HG03095 (cell line): ENCODE results near the gene ATP2B3.

Experiments
- ATAC-seq: cut with Tn5 transposase; IDR thresholded peaks from one replicate; pipeline ENCODE4 v1.9.1; 2021; ENCODE audit warnings: moderate library complexity; ENCODE audit not compliant: unreplicated experiment

Gene ATP2B3

DNA sequence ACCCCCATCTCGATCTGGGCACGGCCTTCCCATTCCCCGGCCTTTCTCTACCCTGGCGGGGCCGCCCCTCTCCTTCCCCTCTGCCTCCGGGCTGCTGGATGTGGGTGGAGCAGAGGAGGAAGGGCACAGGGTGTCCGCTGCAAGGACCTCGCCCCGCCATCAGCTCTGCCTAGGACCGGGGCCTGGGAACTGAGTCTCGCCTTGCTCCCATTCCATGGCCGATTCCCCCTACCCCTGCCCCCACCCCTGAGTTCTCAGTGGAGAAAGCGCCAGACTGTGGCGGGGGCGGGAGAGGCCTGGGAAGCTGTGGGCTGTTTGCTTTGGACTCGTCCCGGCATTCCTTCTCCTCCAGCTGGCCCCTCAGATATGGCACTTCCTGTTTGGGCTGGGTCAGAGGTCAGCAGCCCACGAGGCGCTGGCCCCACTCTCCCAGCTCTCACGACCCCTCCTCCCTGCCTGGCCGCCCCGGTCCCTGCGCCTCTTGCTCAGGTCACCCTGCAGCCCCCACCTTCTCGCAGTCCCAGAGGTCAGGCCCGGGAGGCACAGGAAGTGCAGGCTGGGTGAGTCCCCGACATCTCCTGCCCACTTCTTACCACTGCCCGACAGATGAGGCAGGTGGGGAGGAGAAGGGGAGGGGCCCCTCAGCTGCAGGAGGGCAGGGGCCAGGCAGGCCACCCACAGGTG lies 29.1 kb upstream of the ATP2B3 start:
- ATAC-seq: no peak

DNA sequence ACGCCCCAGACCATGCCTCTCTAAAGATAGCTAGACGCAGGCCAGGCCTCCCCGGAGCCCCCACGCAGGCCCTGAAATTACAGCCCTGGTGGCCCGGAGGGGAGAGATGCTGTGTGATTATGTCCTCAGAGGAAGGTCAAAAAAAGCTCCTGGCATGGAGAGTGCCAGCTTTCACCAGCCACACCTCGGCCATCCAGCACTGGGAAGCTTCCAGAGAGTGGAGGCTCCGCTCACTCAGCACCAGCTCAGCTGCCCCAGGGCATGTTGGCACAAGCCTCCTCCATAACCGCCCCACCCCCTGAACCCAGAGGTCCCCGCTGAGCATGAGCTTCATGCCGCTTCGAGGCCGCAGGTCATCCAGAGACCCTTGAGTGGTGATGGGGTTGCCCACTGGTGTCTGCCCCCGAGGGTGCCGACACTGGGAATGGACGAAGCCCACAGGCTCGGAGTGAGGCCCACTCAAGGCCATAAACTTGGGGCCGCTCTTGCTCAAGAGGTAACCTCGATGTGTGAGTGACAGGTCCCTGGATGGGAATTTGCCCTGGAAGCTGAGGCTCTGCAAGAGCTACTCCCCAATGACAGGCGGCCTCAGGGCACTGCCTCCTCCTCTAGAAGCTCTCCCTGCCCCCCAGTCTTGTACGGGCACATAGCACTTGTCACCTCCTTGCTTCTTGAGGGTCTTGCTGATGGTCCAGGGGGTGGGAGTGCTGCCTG lies 27.1 kb upstream of the ATP2B3 start:
- no peak for ATAC-seq

DNA sequence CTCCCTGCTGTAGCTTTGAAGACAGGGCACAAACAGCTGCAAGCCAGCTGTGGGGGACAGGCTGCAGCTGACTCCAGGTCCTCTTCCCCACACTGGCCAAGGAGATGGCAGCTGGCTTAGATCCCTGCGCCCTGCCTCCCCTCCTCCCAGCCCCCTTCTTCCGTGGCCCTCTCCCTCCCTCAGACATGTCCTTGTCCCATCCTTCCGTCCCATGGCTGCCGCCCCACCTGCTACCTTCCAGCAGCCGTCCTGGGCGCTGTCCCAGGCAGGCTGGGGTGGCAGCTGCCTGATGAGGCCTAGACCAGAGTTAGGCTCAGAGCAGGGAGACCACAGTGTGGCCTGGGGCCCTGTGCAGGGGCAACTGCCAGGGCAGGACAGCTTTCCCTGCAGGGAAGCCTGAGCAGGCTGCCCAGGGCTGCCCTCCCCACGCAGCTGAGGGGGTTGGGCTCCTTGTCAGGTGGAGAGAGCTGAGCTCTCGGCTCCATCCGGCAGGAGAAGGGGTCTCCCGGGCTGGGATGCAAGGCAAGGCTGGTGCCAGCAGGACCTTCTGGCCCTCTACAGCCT lies 26.0 kb upstream of the ATP2B3 start:
- no peak for ATAC-seq

DNA sequence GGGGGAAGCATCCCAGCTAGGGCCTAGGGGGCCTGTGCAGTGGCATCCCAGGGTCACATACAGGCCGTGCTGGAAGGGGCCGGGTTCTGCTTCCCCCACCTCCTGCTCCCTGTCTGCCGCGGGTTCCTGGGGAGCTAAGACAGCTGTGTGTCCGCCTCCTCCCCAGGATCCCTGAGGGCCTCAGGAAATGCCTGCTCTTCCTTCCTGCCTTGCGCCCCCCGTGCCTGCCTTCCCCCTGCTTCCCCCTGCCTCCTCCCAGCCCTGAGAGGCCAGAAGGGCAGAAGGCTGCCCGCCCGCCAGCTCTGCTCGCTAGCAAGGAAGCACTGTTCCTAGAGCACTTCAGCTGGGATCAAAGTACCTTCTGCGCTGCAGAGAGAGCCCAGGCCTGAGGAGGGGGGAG lies 25.5 kb upstream of the ATP2B3 start:
- no peak for ATAC-seq

DNA sequence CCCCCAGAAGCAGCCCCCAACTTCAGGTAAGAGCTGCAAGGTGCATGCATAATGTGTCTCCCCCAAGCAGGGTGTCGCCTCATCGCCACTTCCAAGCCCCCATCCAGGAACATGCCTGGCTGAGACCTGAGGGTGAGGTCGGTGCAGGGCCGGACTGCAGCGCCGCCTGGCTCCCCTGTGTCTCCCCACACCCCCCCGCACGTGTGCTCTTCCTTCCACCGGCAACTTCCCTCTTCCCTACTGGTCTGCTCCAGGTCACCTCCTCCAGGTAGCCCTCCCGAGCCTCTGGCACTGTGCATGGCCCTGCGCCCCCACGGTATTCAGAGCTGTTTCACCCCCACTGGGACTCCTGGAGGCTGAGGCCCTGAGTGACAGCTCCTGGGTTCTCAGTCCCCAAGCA lies 24.9 kb upstream of the ATP2B3 start:
- ATAC-seq: no peak

DNA sequence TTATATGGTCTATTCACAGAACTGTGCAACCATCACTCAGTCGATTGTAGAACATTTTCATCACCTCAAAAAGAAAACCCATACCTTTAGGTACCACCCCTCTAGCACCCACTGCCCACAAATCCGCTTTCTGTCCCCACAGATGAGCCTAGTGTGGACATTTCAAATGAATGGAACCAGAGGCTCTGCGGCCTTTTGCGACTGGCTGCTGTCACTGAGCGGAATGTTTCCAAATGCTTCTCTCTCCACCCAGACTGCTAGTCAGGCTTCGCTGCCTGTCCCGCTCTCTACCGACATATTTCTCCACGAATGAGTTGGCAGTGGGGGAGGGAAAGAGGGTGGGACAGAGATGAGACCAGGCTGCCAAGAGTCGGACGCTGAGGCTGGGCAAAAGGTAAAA lies 24.4 kb upstream of the ATP2B3 start:
- ATAC-seq: no peak

DNA sequence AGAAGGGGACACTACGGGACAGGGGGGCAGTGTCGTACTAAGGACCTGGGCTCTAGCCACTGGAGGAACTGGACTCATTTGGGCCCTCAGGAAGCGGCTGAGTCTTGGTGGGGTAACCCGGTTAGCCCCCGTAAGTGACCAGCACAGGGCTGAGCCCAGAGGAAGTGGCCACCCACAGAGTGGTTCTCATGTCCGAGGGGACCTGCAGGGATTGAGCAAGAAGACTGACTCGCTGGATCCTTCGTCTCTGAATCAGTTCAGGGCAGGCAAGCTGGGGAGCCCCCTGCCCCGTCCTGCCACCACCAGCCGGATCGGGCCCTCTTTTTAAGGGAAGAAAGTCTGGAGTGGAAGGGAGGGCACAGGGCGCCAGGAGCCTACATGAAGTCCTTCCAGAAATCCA lies 23.4 kb upstream of the ATP2B3 start:
- no peak for ATAC-seq

DNA sequence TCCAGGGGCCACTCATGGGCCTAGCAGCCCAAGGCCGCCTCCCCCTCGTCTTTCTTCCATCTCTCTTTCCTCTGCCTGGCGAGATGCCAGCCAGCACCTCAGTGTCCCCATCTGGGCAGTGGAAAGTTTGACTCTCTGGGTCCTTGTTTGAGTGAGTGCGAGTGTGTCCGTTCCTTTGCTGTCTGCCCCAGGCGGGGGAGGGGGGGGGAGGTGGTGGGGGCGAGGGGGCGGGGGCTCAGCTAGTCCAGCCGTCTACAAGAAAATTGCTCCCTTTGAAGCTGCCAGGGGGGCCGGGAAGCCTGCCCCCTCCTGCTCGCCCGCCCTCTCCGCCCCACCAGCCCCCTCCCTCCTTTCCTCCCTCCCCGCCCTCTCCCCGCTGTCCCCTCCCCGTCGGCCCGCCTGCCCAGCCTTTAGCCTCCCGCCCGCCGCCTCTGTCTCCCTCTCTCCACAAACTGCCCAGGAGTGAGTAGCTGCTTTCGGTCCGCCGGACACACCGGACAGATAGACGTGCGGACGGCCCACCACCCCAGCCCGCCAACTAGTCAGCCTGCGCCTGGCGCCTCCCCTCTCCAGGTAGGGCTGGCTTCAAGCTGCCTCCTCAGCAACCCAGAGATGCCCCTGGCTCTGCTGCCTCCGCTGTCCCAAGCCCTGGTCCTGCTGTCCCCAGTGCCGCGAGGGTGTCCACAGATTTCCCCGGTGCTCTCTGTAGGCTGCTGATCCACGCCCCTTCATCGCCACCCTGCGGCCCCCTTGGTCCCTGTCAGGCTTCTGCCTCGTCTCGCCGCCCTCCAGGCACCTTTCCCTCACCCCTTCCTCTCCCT lies 22.7 kb upstream of the ATP2B3 start, which contains the start of gene BGN:
TSS of gene BGN (plus strand) at position 440 of the 821 bp plus-strand sequence. CDS start 9,652 bp downstream, outside the sequence.
- ATAC-seq: no peak

DNA sequence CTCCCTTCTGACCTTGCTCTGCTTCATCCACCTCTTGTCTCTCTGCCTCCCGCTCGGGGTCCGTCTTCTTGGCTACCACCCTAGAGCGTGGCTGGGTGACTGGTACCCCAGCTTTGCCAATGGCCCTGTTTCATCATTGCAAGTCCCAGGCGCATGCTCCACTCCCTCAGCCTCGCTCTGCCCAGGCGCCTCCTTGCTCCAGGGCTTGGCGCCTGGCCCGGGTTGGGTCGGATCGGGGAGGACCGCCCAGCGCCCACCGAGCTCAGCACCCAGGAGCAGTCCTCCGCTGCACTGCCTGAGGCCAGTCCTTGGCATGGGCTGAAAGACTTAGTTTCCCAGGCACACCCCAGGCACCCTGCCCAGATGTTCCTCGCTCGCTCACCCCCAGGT lies 22.1 kb upstream of the ATP2B3 start:
- no peak for ATAC-seq

DNA sequence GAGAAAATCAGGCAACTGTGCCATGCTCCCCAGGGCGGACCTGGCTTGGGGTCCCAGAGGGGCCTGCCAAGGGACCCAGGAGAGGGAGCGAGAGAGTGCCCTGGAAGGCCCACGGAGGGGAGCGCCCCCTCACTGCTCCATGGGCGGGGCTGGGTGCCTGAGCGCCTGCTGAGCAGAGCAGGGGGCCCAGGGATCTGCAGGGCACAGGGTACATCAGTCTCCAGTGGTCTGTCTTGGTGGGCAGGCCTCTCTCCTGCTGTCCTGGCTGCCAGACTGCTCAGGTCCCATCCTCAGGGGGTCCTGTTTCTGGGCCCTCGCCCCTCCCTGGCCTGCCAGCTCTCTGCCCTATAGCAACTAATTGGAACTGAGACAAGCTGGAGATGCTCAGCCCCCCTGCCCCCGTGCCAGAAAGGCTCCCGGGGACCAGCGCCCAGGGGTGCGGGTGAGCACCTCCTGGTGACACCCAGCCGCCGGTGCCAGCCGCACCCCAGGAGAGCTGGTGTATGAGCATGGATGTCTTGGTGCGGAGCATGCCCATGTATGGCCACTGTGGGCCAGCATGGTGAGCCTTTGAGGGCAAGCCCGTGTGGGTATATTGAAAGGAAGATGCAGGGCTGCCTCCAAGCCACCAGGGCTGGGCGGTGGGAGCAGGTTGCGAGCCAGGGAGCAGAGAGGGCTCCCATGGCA lies 21.4 kb upstream of the ATP2B3 start:
- ATAC-seq: no peak

DNA sequence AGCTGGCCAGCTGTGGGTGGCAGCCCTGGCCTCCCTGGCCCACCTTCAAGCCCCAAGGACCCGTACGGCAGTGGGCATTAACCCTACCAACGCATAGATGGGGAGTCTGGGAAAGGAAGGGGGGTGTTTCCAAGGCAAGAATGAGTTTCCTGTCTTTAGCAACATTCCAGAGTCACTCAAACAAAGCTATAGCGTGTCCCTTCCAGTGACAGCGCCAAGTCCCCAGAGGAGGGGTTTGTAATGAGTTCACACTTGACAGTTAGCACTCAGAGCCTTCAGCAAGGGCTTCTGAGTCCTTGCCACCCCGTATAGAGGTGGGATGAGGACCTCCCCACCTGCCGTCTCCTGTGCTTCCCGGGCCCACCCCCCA lies 20.9 kb upstream of the ATP2B3 start:
- no peak for ATAC-seq

DNA sequence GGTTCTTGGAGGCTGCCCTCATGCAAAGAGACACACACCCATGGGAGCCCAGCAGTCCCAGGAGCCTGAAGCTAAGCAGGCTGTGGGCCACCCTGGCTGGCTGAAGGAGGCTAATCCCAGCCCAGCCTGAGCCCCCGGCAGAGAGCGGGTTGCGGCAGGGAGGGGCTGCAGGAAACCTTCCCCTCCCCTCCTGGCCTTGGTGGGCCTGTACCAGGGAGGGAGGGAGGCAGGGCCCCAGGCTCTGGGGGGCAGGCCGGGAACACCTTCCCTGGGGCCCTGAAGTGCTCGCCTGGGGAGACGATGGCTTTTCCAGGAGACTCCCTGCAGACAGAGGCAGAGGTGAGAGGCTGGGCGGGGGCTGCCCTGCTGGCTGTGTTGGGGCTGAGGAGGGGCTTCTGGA lies 19.0 kb upstream of the ATP2B3 start:
- no peak for ATAC-seq

DNA sequence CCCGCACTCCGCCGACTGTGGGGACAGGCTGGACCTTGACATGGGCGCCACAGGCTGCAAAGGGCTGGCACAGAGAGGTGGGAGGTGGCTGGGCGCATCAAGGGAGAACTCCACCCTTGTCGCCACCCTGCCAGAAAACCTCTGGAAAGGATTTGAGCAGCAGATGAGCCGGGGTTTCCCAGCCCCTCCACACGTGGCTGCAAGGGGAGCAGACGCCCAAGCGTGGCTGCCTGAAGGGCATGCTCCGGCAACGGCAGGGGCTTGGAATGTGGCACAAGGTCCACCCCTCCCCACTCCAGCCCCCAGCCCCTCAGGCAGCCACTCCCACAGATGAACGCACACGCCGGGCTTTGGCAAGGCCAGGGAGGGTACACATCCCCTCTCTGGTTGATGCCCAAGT lies 18.1 kb upstream of the ATP2B3 start:
- ATAC-seq: no peak

DNA sequence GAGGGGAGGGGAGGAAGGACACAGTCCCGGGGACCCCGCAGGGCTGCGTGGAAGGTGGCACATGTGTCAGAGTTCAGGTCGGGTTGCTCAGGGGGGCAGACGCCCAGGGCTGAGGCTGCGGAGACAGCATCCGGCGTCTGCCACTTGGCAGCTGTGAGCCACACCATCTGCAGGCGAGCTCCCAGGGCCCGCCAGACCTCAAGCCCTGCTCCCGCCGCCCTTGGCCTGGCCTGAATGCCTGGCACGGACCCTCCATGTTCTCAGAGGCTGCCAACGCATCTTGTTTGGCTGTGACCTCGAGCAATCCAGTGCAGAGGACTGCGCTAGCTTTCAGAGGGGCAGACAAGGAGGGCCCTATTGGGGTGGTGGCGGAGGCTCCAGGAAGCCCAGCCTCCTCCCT lies 17.6 kb upstream of the ATP2B3 start:
- no peak for ATAC-seq

DNA sequence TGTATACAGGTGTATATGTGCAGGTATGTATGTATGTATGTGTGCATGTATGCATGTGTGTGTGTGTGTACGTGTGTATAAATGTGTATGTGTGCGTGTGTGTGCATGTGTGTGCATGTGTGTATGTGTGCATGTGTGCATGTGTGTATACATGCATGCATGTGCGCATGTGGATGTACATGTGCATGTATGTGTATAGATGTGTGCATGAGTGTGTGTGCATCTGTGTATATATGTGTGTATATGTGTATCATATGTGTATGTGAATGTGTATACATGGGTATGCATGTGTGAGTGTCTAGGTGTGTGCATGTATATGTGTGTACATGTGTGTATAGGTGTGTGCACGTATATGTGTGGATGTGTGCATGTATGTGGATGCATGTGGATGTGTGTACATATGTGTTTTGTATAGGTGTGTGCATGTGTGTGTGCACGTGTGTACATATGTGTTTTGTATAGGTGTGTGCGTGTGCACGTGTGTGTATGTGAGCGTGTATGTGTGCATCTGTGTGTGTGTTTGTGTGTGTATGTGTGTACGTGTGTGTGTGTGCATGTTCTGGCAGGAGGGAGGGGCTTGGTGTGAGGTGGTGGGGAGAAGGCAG lies 16.7 kb upstream of the ATP2B3 start:
- ATAC-seq: no peak

DNA sequence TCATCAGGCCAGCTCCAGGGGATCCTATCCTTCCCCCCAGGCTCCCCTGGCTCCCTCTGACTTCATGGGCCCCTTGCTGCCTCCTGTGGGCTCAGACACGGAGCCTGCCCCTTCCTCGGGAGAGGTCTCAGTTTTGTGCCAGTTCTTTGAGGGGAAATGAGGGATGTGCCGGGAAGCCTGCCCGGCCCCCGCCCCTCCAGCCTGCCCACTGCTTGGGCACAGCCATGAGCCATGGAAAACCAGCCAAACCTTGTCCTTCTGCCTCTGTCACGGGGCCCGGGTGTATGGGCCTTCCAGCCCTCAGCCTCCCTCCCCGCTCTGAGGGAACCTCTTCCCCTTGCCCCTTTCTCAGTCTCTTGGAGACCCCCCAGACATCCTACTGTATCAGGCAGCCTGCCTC lies 15.9 kb upstream of the ATP2B3 start:
- ATAC-seq: no peak

DNA sequence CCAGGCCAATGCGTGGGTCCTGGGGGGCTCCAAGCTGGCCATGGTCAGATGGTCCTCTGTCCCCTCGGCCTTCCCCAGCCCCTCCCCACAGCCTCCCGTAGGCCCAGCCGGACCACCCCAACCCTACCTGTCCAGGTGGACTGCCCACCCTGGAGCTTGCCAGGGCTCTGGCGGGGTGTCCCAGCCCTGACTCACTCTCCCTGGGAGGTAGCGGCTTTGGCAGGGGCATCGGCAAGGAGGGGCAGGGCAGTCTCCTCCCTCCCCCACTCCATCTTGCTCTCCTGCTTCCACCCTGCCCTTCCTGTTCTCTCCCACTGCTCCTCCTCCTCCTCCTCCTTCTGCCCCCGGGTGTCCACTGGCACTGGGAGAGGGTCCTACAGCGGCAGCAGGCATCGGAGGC lies 15.3 kb upstream of the ATP2B3 start:
- ATAC-seq: no peak

DNA sequence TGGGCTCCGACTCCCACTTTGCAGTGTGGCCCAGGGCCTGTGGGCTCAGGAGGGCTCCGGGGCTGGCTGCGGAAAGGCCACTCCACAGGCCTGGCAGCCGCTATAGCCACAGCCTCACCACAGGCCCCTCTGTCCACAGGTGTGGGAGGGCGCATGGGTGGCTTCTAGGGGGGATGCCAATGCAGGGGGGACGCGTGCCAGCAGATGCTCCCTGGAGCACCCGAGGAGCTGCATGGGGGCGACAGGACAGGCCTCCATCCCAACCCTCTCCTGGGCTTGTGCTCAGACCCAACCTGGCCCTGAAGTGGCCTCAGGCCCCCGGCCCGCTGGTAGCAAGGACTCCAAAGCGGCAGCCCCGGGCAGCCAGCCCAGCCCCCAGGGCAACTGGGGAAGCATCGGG lies 14.6 kb upstream of the ATP2B3 start:
- ATAC-seq: no peak

DNA sequence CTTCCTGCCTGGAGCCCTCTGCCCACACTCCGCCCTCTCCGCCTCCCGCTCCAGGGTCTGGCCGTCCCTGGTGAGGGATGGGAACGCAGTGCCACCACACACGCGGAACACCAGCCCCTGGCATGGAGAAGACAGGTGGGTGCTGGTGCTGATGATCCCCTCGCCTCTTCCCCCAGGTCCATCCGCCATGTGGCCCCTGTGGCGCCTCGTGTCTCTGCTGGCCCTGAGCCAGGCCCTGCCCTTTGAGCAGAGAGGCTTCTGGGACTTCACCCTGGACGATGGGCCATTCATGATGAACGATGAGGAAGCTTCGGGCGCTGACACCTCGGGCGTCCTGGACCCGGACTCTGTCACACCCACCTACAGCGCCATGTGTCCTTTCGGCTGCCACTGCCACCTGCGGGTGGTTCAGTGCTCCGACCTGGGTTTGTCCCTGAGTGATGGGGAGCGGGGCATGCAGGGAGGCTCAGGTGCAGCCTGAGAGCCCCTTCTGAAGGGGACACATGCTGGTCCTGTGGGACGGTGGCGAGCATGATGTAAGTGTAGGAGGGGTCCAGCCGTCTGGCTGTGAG lies 12.9 kb upstream of the ATP2B3 start:
- no peak for ATAC-seq

DNA sequence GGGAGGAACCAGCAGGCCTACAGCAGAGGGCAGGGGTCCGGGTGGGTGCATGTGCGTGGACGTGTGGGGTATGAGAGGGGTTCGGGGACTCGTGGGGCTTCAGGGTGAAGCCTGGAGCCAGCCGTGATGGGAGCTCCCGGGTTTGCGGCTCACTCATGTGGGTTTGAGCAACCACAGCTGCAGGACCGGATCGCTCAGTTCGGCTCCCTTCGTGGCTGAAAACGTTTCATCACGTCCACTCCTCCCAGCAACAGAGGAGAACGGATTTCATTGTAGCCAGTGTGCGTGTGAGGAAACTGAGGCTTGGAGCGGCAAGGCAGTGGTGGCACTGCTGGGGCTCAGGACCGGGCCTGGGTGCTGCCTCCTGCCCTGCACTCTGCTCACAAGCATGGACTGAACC lies 12.1 kb upstream of the ATP2B3 start:
- ATAC-seq: no peak
